Measurements from ENCODE around the gene PBRM1. TPM values are rescaled to one million over a fixed set of nuclear protein-coding genes. Genes with fewer than 3 reads are reported as not detected.

Gene PBRM1
- total and polyA plus RNA-seq, 2 donors (not counting 3 experiments of a cell fraction or from before 2014, with no cell fraction given): 26.7 to 87.1 TPM

- POLR2A ChIA-PET: interaction anchor here (0.6 kb wide), 1 partner anchor 43 kb away, joined by 4 read pairs; no protein-coding TSS in a partner anchor
- H3K27ac ChIP-seq (ENCODE audit: insufficient read depth, low read depth, low read length): no peak overlapping the region
Observed at GRCh38 chr3:52614689-52615088, 71.0 kb downstream of the PBRM1 start.

GRCh38 chr3:52609316-52609815, 76.3 kb downstream of the PBRM1 start:
- Histone ChIP-seq H2AFZ (ENCODE audit: low read depth, low read length) (no peak overlapping the region), H3K4me2 (ENCODE audit: insufficient read depth, low read length) (no peak overlapping the region), H3K27me3 (ENCODE audit: control insufficient read depth in 2 of 2, insufficient read depth in 2 of 2, low read length in 2 of 2) (no peaks in the 10 kb centered on the region), H3K4me3 (replicated peaks in 1 of 3; ENCODE audit: insufficient read depth in 1 of 3, low read depth in 1 of 3, low read length in 3 of 3) (no peak overlapping the region), H3K79me2 (ENCODE audit: control insufficient read depth, insufficient read depth, low read length) (peaks cover 8% of the 10 kb centered on the region), H3K9me1 (replicated peaks; ENCODE audit: control insufficient read depth, extremely low read depth, insufficient read depth, low read length) (no peaks in the 10 kb centered on the region), H3K36me3 (ENCODE audit: control insufficient read depth in 2 of 2, extremely low read depth in 1 of 2, insufficient read depth in 2 of 2, low read length in 2 of 2) (peaks cover 7 to 19% of the 10 kb centered on the region in 2 experiments), H4K20me1 (replicated peaks; ENCODE audit: control insufficient read depth, extremely low read depth, insufficient read depth, low read length) (no peaks in the 10 kb centered on the region), H3K4me1 (ENCODE audit: control insufficient read depth, extremely low read depth, insufficient read depth, low read length) (peaks cover 3% of the 10 kb centered on the region), H3K9me3 (replicated peaks; ENCODE audit: control insufficient read depth, insufficient read depth, low read length) (no peaks in the 10 kb centered on the region), H3K27ac (ENCODE audit: insufficient read depth, low read depth, low read length) (no peak overlapping the region), H3K9ac (replicated peaks; ENCODE audit: extremely low read depth, insufficient read depth, low read length) (no peak overlapping the region)
- TF ChIP-seq GATA2 (IDR thresholded peaks at IDR 0.05; ENCODE audit: insufficient read depth, insufficient read length, low read depth, low read length) (no peak), CTCF (IDR thresholded peaks at IDR 0.05; ENCODE audit: extremely low read depth in 1 of 2, insufficient read depth in 1 of 2, low read depth in 1 of 2, low read length in 2 of 2) (no peak), POLR2AphosphoS5 (IDR thresholded peaks at IDR 0.05; ENCODE audit: insufficient read depth, low read depth, low read length) (no peak), FOS (IDR thresholded peaks at IDR 0.05; ENCODE audit: borderline replicate concordance, insufficient read depth, low read length) (no peak), EZH2 (IDR thresholded peaks at IDR 0.05; ENCODE audit: borderline replicate concordance, low read depth, low read length, severe bottlenecking) (no peak), JUN (IDR thresholded peaks at IDR 0.05; ENCODE audit: borderline replicate concordance, insufficient read depth, insufficient read length, low read depth) (no peak), POLR2A (IDR thresholded peaks at IDR 0.05; ENCODE audit: low read depth, low read length) (no peak), MYC (IDR thresholded peaks at IDR 0.05; ENCODE audit: low read depth, low read length) (no peak), MAX (IDR thresholded peaks at IDR 0.05; ENCODE audit: insufficient read depth, insufficient read length) (no peak)
- ChIA-PET CTCF (interaction anchor here (1.4 kb wide), 1 partner anchor 18 kb away, joined by 3 read pairs; no protein-coding TSS in a partner anchor), POLR2A (no interaction called here)
- no peak for DNase-seq (ENCODE audit: low read depth, low spot score)
- dilution Hi-C loops (cut with MboI; ENCODE audit: extremely low pct_ligation_motif_present, low sequenced_read_pairs): no loop called here
- BruUV-seq (replicated peaks): TSS peak; percentile 51
- no peak for FAIRE-seq
- intact Hi-C loops (cut with micrococcal nuclease): no loop called here

More at GRCh38 chr3:52614689-52615088, 71.0 kb downstream of the PBRM1 start:
- no peak overlapping the region for H3K9ac ChIP-seq (replicated peaks; ENCODE audit: extremely low read depth, insufficient read depth, low read length)
- no peaks in the 10 kb centered on the region for H3K27me3 ChIP-seq (ENCODE audit: control insufficient read depth in 2 of 2, insufficient read depth in 2 of 2, low read length in 2 of 2)
- peaks cover 9 to 19% of the 10 kb centered on the region in 2 experiments for H3K36me3 ChIP-seq (ENCODE audit: control insufficient read depth in 2 of 2, extremely low read depth in 1 of 2, insufficient read depth in 2 of 2, low read length in 2 of 2)
- no peak overlapping the region for H2AFZ ChIP-seq (ENCODE audit: low read depth, low read length)
- BruUV-seq (replicated peaks): no TSS peak
- intact Hi-C loops (cut with micrococcal nuclease): no loop called here
- H3K79me2 ChIP-seq (ENCODE audit: control insufficient read depth, insufficient read depth, low read length): no peaks in the 10 kb centered on the region
- CTCF ChIA-PET: interaction anchor here (1.1 kb wide), 1 partner anchor 9 kb away, joined by 4 read pairs; no protein-coding TSS in a partner anchor
- H3K9me3 ChIP-seq (replicated peaks; ENCODE audit: control insufficient read depth, insufficient read depth, low read length): no peaks in the 10 kb centered on the region
- H3K9me1 ChIP-seq (replicated peaks; ENCODE audit: control insufficient read depth, extremely low read depth, insufficient read depth, low read length): no peaks in the 10 kb centered on the region
- no peak for TF ChIP-seq MYC (IDR thresholded peaks at IDR 0.05; ENCODE audit: low read depth, low read length)
- no peaks in the 10 kb centered on the region for H4K20me1 ChIP-seq (replicated peaks; ENCODE audit: control insufficient read depth, extremely low read depth, insufficient read depth, low read length)
- dilution Hi-C loops (cut with MboI; ENCODE audit: extremely low pct_ligation_motif_present, low sequenced_read_pairs): no loop called here
- FAIRE-seq (no peak), DNase-seq (ENCODE audit: low read depth, low spot score) (no peak)
- no peak overlapping the region for H3K4me3 ChIP-seq (replicated peaks in 1 of 3; ENCODE audit: insufficient read depth in 1 of 3, low read depth in 1 of 3, low read length in 3 of 3)
- no peaks in the 10 kb centered on the region for H3K4me1 ChIP-seq (ENCODE audit: control insufficient read depth, extremely low read depth, insufficient read depth, low read length)
- H3K4me2 ChIP-seq (ENCODE audit: insufficient read depth, low read length): no peak overlapping the region
